ENCODE measurements around the gene AKAP1.
"Not testable (repeated sequence)": the region's sequence is repeated elsewhere in the genome, so short reads cannot be mapped to it uniquely, and the experiment has no call there.

AKAP1 gene

GRCh38 chr17:57075193-57075592 lies 9.9 kb upstream of the AKAP1 start:
- DNase-seq (ENCODE audit: low spot score), result no peak

GRCh38 chr17:57075785-57076184 lies 9.3 kb upstream of the AKAP1 start:
- DNase-seq (ENCODE audit: low spot score), result no peak

DNA sequence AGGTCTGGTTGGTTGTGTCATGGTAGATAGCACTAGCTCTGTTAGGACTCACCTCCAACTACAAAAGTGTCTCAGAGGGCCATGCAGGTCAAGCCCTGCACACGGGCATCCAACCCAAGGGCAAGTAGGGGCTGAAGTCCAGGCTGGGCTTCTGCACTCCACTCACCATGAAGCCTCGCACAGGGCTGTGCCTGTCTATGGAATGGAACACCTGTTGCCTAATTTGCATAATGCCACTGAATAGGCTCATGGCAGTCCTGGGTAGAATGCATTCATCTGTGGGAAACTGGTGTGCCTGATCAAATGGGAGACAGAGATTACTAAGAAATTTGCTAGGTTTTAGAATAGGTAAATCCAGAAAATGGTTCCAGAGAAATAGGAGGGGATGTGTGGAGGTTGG lies 8.0 kb upstream of the AKAP1 start:
- DNase-seq (ENCODE audit: low spot score), result peak; percentile 9

DNA sequence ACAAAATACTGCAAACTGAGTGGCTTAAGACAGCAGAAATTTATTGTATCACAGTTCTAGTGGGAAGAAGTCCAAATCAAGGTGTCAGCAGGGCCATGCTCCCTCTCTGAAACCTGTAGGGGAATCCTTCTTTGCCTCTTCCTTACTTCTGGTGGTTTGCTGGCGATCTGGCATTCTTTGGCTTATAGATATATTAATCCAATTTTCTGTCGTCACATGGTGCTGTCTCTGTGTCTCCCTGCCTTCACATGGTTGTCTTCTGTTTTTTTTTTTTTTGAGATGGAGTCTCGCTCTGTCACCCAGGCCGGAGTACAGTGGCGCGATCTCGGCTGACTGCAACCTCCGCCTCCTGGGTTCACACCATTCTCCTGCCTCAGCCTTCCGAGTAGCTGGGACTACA lies 6.8 kb upstream of the AKAP1 start:
- DNase-seq (ENCODE audit: low spot score), result no peak

- DNase-seq (ENCODE audit: low spot score), result no peak
Measured at GRCh38 chr17:57080718-57081117, 4.3 kb upstream of the AKAP1 start.

DNA sequence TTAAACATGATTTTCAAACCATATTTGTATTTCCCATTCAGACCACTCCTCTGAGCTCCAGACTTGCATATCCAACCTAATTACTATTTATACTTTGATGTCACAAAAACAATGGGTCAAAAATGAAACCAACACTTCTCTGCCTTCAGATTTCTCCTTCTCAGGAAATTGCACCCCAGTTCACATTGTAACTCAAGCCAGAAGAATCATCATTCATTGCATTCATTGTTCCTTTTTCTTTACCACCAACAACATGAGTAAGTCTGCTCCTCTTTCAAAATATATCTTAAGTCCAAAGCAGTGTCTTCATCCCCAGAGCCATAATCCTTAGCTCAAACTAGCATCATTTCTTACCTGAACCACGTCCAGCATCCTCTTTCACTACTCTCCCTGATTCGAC lies 2.6 kb upstream of the AKAP1 start:
- no peak for DNase-seq (ENCODE audit: low spot score)

- DNase-seq (ENCODE audit: low spot score), result no peak
Measured at GRCh38 chr17:57084361-57084801, 665 bp upstream of the AKAP1 start.

- no peak for DNase-seq (ENCODE audit: low spot score)
Measured at GRCh38 chr17:57085448-57086068, 512 bp downstream of the AKAP1 start.

- no peak for DNase-seq (ENCODE audit: low spot score)
Measured at GRCh38 chr17:57086069-57086930, 1.3 kb downstream of the AKAP1 start.

GRCh38 chr17:57088298-57088697 lies 3.3 kb downstream of the AKAP1 start:
- DNase-seq (ENCODE audit: low spot score), result no peak

- DNase-seq (ENCODE audit: low spot score), result no peak
Measured at GRCh38 chr17:57089391-57089790, 4.3 kb downstream of the AKAP1 start.

DNA sequence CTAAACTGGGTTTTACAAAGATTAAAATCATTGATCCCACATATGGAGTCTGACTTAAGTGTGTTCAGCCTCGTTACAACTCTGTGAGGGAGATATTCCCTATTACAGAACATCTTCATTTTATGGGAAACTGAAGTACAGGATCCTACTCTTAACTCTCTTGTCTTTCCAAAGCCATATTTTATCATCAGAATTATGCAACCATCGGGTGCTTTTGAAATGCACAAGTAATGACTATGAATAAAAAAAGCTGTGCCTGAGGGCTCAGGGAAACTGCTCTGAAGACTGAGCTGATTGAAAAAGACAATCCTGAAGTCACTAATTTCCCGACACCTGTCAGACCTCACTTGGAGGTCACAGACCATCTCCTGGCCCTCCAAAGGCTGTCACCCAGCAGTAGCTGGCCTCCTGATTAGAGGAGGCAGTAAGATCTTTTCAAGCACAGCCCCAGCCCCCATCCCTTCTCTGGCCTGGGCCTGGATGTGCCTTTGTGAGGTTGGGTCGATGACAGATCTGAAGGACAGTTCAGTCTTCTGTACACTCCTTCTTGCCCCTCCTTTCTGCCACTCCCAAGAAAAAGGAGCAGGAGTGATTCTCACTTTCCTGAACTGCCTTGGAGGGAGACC lies 5.6 kb downstream of the AKAP1 start:
- DNase-seq (ENCODE audit: low spot score), result no peak

DNA sequence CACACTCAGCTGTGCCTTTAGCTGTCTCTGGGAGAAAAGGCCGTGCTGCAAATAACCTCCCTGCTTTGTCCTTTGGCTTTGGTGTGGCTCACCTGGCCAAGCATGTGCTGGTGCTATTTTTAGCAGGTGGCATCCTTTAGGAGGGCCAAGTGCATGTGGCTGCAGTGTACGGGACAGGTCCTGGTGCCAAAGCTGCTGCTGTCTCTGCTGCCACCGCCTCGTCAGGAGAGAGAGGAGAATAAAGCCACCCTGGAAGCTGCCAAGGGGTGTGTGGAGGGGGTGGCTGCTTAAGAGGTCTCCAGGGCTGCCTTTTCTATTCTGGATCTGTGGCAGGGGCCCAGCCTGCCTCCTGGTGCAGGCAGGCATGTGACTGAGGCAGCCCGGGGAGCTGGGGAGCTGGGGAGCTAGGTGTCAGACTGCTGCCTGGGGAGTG lies 6.2 kb downstream of the AKAP1 start:
- DNase-seq (ENCODE audit: low spot score), result no peak

- no peak for DNase-seq (ENCODE audit: low spot score)
Measured at GRCh38 chr17:57092171-57092570, 7.1 kb downstream of the AKAP1 start.

- no peak for DNase-seq (ENCODE audit: low spot score)
Measured at GRCh38 chr17:57092779-57093178, 7.7 kb downstream of the AKAP1 start.

- no peak for DNase-seq (ENCODE audit: low spot score)
Measured at GRCh38 chr17:57096472-57097202, 11.6 kb downstream of the AKAP1 start.

DNA sequence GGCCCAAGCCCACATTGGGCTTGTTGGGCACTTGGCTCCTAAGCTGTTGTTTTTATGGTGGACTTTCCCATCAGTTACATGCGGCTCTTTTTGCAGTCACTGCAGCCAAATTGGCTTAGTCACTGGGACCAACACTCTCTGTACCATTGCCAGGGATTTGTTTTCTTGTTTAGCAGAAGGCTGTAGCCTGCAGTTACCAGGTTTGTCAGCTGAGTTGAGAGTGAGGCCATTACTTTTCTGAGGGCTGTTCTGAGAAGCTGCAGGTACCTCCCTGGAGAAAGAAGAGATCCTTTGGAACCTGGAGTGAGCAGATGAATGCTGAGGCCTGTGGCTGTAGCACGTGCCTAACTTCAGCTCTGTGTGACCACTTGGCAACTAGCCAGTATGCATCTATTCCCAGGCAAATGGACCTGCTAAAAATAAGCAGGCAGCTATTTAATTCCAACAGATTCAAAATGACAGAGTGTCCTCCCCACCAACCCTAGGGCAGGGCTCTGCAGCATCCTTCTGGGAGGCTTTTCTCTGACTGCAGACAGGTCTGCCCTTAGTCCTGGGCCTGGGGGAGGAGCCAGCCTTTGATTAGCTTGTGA lies 12.9 kb downstream of the AKAP1 start:
- DNase-seq (ENCODE audit: low spot score), result no peak

GRCh38 chr17:57099165-57099564 lies 14.1 kb downstream of the AKAP1 start:
- no peak for DNase-seq (ENCODE audit: low spot score)

- no peak for DNase-seq (ENCODE audit: low spot score)
Measured at GRCh38 chr17:57102122-57102521, 17.1 kb downstream of the AKAP1 start.

- DNase-seq (ENCODE audit: low spot score), result not testable (repeated sequence)
Measured at GRCh38 chr17:57102660-57103059, 17.6 kb downstream of the AKAP1 start.

- DNase-seq (ENCODE audit: low spot score), result no peak
Measured at GRCh38 chr17:57104461-57105175, 19.6 kb downstream of the AKAP1 start.

Measured in left forelimb (tissue), 1 donor.